Activated CD8-positive, alpha-beta T cell treated with anti-CD3 and anti-CD28 coated beads for 36 hours (primary cell): Measurements from ENCODE around the gene GPAT3. TPM values are rescaled to one million over a fixed set of nuclear protein-coding genes. Genes with fewer than 3 reads are reported as not detected.

Experiments used
- ATAC-seq: fragments of 200-7000 bp; cut with Tn5 transposase; one replicate; pipeline ENCODE4 v1.10.0; 2021; ENCODE audit warnings: mild to moderate bottlenecking, moderate library complexity
- CTCF ChIA-PET: fragments of 350-600 bp; sonication (Branson Sonifier 250); formaldehyde crosslinking; loops from one replicate; lab custom pipeline; 2021; ENCODE audit warnings: antibody characterized with exemption; lab: Charles Lee
- POLR2A ChIA-PET: fragments of 350-600 bp; sonication (Branson Sonifier 250); formaldehyde crosslinking; loops from one replicate; lab custom pipeline; 2021; ENCODE audit warnings: antibody characterized with exemption; lab: Charles Lee
- DNase-seq: peaks from one replicate; pipeline ENCODE4 v3.0.0-alpha.2; 2020
- H3K27ac Mint-ChIP-seq: one replicate; pipeline ENCODE4 v1.8.0; 2021; ENCODE audit warnings: mild to moderate bottlenecking, mixed read lengths
- H3K27me3 Mint-ChIP-seq: one replicate; pipeline ENCODE4 v1.8.0; 2021; ENCODE audit warnings: mixed read lengths
- H3K36me3 Mint-ChIP-seq: one replicate; pipeline ENCODE4 v1.8.0; 2021; ENCODE audit warnings: low read depth, mixed read lengths
- H3K4me1 Mint-ChIP-seq: one replicate; pipeline ENCODE4 v1.8.0; 2021; ENCODE audit warnings: low read depth, mixed read lengths
- H3K4me3 Mint-ChIP-seq: one replicate; pipeline ENCODE4 v1.8.0; 2021; ENCODE audit warnings: mild to moderate bottlenecking, moderate library complexity, mixed read lengths
- H3K9me3 Mint-ChIP-seq: one replicate; pipeline ENCODE4 v1.8.0; 2021; ENCODE audit warnings: mixed read lengths
- intact Hi-C: fragments of 100-400 bp; cut with micrococcal nuclease; formaldehyde crosslinking; loops from one replicate; pipeline ENCODE4 v1.10.0; 2022
- total RNA-seq, 2 experiments: library from RNA; stranded (reverse); gene quantifications; one replicate each; pipeline ENCODE4 v1.2.3, GENCODE V29; 2021
- TF ChIP-seq, protein P1 (sequence below): fragments of 200-600 bp; IDR thresholded peaks from one replicate; pipeline ENCODE4 v1.8.0; 2022; ENCODE audit warnings: antibody characterized with exemption, mild to moderate bottlenecking

GPAT3 gene
- total RNA-seq, 2 experiments from 2014 or later, result 1.6 to 2.7 TPM

DNA sequence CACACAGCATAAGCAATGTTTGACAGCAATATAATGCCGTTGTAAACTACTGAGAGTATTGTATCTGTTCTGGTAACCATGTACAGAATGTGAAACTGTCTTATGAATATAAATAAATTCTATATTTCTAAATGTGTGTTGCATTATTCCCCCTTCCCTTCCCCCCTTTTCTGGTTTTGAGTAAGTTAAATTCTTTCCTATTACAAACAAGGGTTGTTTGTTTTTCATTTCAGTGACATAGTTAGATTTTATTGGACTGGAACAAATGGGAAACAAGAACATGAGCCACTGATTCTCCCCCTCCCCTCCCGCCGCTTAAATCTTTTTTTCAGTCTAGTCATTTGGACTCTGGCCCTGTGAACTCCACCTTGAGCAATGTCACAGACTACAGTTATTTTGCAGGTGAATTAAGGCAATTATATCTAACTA, 69.8 kb downstream of the GPAT3 start:
- H3K27me3 Mint-ChIP-seq, result peaks cover 2% of the 10 kb centered on the region

DNA sequence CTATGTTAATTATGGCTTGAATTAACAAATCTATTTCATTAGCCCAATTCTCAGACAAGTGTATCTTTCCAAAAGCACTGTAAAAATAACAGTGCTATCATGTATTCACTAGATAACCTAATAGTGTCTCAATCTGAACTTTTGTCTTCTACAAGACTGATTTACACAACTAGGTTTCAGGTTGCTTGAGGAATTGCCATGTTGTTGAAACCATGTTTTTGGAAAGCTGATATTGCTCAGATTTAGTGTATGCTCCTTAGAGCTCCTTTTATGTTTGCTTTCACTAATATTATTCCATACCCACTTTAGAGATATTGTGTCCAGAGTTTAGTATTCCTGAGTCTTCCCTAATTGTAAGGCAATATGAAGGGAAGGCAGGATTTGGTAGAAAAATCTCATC, 70.6 kb downstream of the GPAT3 start:
- peaks cover 2% of the 10 kb centered on the region for H3K27me3 Mint-ChIP-seq
- no peaks in the 10 kb centered on the region for H3K4me1 Mint-ChIP-seq
- TF ChIP-seq, protein P1, sequence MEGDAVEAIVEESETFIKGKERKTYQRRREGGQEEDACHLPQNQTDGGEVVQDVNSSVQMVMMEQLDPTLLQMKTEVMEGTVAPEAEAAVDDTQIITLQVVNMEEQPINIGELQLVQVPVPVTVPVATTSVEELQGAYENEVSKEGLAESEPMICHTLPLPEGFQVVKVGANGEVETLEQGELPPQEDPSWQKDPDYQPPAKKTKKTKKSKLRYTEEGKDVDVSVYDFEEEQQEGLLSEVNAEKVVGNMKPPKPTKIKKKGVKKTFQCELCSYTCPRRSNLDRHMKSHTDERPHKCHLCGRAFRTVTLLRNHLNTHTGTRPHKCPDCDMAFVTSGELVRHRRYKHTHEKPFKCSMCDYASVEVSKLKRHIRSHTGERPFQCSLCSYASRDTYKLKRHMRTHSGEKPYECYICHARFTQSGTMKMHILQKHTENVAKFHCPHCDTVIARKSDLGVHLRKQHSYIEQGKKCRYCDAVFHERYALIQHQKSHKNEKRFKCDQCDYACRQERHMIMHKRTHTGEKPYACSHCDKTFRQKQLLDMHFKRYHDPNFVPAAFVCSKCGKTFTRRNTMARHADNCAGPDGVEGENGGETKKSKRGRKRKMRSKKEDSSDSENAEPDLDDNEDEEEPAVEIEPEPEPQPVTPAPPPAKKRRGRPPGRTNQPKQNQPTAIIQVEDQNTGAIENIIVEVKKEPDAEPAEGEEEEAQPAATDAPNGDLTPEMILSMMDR, result no peak
- ATAC-seq, result no peak
- intact Hi-C loops, result no loop called here
- no peak overlapping the region for H3K27ac Mint-ChIP-seq
- peaks cover 4% of the 10 kb centered on the region for H3K9me3 Mint-ChIP-seq
- no peak for DNase-seq
- ChIA-PET POLR2A (no interaction called here), CTCF (no interaction called here)
- H3K4me3 Mint-ChIP-seq, result no peak overlapping the region
- H3K36me3 Mint-ChIP-seq, result no peaks in the 10 kb centered on the region

More for the DNA sequence above, 69.8 kb downstream of the GPAT3 start:
- intact Hi-C loops, result no loop called here
- Mint-ChIP-seq H3K4me1 (no peaks in the 10 kb centered on the region), H3K9me3 (no peaks in the 10 kb centered on the region), H3K36me3 (no peaks in the 10 kb centered on the region), H3K4me3 (no peak overlapping the region), H3K27ac (no peak overlapping the region)
- POLR2A ChIA-PET, result no interaction called here
- DNase-seq (no peak), ATAC-seq (no peak)
- TF ChIP-seq, protein P1, result no peak
- CTCF ChIA-PET, result no interaction called here

DNA sequence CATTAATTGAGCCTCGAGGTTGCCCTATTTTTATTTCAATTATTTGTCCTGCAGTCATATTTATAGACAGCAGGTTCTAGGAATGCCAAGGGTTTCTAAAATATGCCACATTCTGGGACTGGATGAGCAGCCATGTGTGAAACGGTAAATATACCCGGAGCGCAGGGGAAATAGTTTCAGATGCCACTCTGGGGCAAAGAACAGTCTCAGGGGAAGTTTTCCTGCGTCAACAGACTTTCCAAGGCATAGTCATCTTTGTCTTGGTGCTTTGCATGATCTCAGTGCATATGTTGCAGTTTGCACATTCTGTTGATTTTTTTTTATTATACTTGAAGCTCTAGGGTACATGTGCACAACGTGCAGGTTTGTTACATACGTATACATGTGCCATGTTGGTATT, 71.0 kb downstream of the GPAT3 start:
- CTCF ChIA-PET, result no interaction called here

DNA sequence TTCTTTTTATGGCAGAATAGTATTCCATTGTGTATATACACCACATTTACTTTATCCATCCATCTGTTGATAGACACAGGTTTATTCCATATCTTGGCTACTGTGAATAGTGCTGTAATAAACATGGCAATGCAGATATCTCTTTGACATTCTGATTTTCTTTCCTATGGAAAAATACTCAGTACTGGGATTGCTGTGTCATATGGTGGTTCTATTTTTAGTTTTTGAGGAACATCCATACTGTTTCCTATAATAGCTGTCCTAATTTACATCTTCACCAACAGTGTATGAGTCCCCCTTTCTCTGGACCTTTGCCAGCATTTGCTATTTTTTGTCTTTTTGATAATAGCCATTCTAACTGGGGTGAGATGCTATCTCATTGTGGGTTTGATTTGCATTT, 73.5 kb downstream of the GPAT3 start:
- DNase-seq (no peak), ATAC-seq (no peak)
- Mint-ChIP-seq H3K27me3 (peaks cover 4% of the 10 kb centered on the region), H3K27ac (no peak overlapping the region), H3K36me3 (no peaks in the 10 kb centered on the region), H3K4me1 (no peaks in the 10 kb centered on the region), H3K9me3 (peaks cover 26% of the 10 kb centered on the region), H3K4me3 (no peak overlapping the region)
- ChIA-PET POLR2A (no interaction called here), CTCF (no interaction called here)
- TF ChIP-seq, protein P1, result no peak
- intact Hi-C loops, result no loop called here

More for the DNA sequence above, 71.0 kb downstream of the GPAT3 start:
- peaks cover 8% of the 10 kb centered on the region for H3K9me3 Mint-ChIP-seq
- H3K36me3 Mint-ChIP-seq, result no peaks in the 10 kb centered on the region
- peaks cover 2% of the 10 kb centered on the region for H3K27me3 Mint-ChIP-seq
- TF ChIP-seq, protein P1, result no peak
- ATAC-seq (no peak), DNase-seq (no peak)
- intact Hi-C loops, result no loop called here
- POLR2A ChIA-PET, result interaction anchor here (0.7 kb wide), 2 partner anchors 21 to 141 kb away, joined by 3 to 4 read pairs; no protein-coding TSS in a partner anchor
- no peak overlapping the region for H3K4me3 Mint-ChIP-seq
- no peak overlapping the region for H3K27ac Mint-ChIP-seq
- no peaks in the 10 kb centered on the region for H3K4me1 Mint-ChIP-seq

DNA sequence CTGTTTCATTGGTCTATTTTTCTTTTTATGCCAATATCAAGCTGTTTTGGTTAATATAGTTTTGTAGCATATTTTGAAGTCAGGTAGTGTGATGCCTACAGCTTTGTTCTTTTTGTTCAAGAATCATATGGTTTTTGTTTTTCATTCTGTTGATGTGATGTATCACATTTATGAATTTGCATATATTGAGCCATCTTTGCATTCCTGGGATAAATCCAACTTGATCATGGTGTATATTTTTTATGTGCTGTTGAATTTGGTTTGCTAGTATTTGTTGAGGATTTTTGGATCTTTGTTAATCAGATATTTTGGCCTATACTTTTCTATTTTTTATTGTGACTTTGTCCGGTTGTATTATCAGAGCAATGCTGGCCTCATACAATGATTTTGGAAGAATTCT, 74.8 kb downstream of the GPAT3 start:
- ATAC-seq, result no peak
- no peak overlapping the region for H3K4me3 Mint-ChIP-seq
- POLR2A ChIA-PET, result no interaction called here
- intact Hi-C loops, result no loop called here
- no peaks in the 10 kb centered on the region for H3K4me1 Mint-ChIP-seq
- no peaks in the 10 kb centered on the region for H3K36me3 Mint-ChIP-seq
- no peak for DNase-seq
- H3K9me3 Mint-ChIP-seq, result peaks cover 32% of the 10 kb centered on the region
- H3K27me3 Mint-ChIP-seq, result peaks cover 4% of the 10 kb centered on the region
- H3K27ac Mint-ChIP-seq, result no peak overlapping the region
- TF ChIP-seq, protein P1, result no peak
- CTCF ChIA-PET, result no interaction called here
